ENCODE data around the gene THPO.

THPO gene

DNA sequence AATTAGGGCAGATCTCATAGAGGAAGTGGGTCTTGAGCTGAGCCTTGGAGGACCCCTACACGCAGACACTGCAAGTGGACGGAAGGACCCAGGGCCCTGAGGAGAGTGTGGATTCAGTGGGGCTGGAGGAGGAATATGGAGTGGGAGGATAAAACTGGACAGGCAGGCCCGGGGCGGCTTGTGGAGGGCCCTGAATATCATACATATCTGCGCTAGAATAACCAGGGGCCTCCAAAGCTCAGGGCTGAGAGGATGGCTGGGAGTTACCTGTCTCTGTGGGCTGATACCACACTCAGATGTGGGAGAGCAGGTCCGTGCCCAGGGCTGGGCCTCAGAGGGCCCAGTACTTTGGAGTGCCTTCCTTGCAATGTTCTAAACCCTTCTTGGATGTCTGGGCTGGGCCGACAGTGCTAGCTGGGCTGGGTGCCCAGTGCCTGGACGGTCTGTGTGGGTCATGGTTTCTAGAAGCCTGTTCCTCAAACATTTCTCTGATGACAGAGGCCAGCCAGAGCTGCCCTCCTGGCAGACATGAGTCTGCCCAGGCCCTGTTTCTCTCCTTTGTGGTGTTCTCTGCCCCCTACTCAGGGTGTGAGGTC lies 31.4 kb upstream of the THPO start:
- no peak for ATAC-seq
- TF ChIP-seq TCF4 (CRISPR knock-in tag; IDR thresholded peaks at IDR 0.05; ENCODE audit: borderline replicate concordance) (no peak), ZC3H10 (CRISPR knock-in tag; IDR thresholded peaks at IDR 0.05) (no peak), ZNF8 (CRISPR knock-in tag; IDR thresholded peaks at IDR 0.05) (no peak), RARB (CRISPR knock-in tag; IDR thresholded peaks at IDR 0.05) (no peak), CSDC2 (CRISPR knock-in tag; IDR thresholded peaks at IDR 0.05) (no peak), ARNTL (CRISPR knock-in tag; IDR thresholded peaks at IDR 0.05; ENCODE audit: borderline replicate concordance, low read depth) (no peak), ZFP3 (CRISPR knock-in tag; IDR thresholded peaks at IDR 0.05) (no peak), PPARA (CRISPR knock-in tag; IDR thresholded peaks at IDR 0.05; ENCODE audit: borderline replicate concordance) (no peak), ZNF565 (CRISPR knock-in tag; conservative IDR thresholded peaks at IDR 0.05; ENCODE audit: low read depth) (no peak), ESRRG (CRISPR knock-in tag; IDR thresholded peaks at IDR 0.05) (no peak), ZNF70 (CRISPR knock-in tag; IDR thresholded peaks at IDR 0.05) (no peak), GLIS3 (CRISPR knock-in tag; IDR thresholded peaks at IDR 0.05) (no peak), SNAI2 (CRISPR knock-in tag; IDR thresholded peaks at IDR 0.05) (no peak), BACH2 (CRISPR knock-in tag; IDR thresholded peaks at IDR 0.05; ENCODE audit: borderline replicate concordance) (no peak)
- TF ChIP-seq, protein P1, sequence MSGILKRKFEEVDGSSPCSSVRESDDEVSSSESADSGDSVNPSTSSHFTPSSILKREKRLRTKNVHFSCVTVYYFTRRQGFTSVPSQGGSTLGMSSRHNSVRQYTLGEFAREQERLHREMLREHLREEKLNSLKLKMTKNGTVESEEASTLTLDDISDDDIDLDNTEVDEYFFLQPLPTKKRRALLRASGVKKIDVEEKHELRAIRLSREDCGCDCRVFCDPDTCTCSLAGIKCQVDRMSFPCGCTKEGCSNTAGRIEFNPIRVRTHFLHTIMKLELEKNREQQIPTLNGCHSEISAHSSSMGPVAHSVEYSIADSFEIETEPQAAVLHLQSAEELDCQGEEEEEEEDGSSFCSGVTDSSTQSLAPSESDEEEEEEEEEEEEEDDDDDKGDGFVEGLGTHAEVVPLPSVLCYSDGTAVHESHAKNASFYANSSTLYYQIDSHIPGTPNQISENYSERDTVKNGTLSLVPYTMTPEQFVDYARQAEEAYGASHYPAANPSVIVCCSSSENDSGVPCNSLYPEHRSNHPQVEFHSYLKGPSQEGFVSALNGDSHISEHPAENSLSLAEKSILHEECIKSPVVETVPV (CRISPR knock-in tag; IDR thresholded peaks at IDR 0.05) = no peak
- TF ChIP-seq, protein P2, sequence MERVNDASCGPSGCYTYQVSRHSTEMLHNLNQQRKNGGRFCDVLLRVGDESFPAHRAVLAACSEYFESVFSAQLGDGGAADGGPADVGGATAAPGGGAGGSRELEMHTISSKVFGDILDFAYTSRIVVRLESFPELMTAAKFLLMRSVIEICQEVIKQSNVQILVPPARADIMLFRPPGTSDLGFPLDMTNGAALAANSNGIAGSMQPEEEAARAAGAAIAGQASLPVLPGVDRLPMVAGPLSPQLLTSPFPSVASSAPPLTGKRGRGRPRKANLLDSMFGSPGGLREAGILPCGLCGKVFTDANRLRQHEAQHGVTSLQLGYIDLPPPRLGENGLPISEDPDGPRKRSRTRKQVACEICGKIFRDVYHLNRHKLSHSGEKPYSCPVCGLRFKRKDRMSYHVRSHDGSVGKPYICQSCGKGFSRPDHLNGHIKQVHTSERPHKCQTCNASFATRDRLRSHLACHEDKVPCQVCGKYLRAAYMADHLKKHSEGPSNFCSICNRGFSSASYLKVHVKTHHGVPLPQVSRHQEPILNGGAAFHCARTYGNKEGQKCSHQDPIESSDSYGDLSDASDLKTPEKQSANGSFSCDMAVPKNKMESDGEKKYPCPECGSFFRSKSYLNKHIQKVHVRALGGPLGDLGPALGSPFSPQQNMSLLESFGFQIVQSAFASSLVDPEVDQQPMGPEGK (CRISPR knock-in tag; IDR thresholded peaks at IDR 0.05; ENCODE audit: borderline replicate concordance) = no peak
- TF ChIP-seq, protein P3, sequence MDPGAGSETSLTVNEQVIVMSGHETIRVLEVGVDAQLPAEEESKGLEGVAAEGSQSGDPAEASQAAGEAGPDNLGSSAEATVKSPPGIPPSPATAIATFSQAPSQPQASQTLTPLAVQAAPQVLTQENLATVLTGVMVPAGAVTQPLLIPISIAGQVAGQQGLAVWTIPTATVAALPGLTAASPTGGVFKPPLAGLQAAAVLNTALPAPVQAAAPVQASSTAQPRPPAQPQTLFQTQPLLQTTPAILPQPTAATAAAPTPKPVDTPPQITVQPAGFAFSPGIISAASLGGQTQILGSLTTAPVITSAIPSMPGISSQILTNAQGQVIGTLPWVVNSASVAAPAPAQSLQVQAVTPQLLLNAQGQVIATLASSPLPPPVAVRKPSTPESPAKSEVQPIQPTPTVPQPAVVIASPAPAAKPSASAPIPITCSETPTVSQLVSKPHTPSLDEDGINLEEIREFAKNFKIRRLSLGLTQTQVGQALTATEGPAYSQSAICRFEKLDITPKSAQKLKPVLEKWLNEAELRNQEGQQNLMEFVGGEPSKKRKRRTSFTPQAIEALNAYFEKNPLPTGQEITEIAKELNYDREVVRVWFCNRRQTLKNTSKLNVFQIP (CRISPR knock-in tag; IDR thresholded peaks at IDR 0.05; ENCODE audit: borderline replicate concordance, low read depth) = no peak
- TF ChIP-seq, protein P4, sequence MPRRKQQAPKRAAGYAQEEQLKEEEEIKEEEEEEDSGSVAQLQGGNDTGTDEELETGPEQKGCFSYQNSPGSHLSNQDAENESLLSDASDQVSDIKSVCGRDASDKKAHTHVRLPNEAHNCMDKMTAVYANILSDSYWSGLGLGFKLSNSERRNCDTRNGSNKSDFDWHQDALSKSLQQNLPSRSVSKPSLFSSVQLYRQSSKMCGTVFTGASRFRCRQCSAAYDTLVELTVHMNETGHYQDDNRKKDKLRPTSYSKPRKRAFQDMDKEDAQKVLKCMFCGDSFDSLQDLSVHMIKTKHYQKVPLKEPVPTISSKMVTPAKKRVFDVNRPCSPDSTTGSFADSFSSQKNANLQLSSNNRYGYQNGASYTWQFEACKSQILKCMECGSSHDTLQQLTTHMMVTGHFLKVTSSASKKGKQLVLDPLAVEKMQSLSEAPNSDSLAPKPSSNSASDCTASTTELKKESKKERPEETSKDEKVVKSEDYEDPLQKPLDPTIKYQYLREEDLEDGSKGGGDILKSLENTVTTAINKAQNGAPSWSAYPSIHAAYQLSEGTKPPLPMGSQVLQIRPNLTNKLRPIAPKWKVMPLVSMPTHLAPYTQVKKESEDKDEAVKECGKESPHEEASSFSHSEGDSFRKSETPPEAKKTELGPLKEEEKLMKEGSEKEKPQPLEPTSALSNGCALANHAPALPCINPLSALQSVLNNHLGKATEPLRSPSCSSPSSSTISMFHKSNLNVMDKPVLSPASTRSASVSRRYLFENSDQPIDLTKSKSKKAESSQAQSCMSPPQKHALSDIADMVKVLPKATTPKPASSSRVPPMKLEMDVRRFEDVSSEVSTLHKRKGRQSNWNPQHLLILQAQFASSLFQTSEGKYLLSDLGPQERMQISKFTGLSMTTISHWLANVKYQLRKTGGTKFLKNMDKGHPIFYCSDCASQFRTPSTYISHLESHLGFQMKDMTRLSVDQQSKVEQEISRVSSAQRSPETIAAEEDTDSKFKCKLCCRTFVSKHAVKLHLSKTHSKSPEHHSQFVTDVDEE (CRISPR knock-in tag; IDR thresholded peaks at IDR 0.05) = no peak
- TF ChIP-seq, protein P5, sequence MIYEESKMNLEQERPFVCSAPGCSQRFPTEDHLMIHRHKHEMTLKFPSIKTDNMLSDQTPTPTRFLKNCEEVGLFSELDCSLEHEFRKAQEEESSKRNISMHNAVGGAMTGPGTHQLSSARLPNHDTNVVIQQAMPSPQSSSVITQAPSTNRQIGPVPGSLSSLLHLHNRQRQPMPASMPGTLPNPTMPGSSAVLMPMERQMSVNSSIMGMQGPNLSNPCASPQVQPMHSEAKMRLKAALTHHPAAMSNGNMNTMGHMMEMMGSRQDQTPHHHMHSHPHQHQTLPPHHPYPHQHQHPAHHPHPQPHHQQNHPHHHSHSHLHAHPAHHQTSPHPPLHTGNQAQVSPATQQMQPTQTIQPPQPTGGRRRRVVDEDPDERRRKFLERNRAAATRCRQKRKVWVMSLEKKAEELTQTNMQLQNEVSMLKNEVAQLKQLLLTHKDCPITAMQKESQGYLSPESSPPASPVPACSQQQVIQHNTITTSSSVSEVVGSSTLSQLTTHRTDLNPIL (CRISPR knock-in tag; IDR thresholded peaks at IDR 0.05; ENCODE audit: low read depth) = no peak

DNA sequence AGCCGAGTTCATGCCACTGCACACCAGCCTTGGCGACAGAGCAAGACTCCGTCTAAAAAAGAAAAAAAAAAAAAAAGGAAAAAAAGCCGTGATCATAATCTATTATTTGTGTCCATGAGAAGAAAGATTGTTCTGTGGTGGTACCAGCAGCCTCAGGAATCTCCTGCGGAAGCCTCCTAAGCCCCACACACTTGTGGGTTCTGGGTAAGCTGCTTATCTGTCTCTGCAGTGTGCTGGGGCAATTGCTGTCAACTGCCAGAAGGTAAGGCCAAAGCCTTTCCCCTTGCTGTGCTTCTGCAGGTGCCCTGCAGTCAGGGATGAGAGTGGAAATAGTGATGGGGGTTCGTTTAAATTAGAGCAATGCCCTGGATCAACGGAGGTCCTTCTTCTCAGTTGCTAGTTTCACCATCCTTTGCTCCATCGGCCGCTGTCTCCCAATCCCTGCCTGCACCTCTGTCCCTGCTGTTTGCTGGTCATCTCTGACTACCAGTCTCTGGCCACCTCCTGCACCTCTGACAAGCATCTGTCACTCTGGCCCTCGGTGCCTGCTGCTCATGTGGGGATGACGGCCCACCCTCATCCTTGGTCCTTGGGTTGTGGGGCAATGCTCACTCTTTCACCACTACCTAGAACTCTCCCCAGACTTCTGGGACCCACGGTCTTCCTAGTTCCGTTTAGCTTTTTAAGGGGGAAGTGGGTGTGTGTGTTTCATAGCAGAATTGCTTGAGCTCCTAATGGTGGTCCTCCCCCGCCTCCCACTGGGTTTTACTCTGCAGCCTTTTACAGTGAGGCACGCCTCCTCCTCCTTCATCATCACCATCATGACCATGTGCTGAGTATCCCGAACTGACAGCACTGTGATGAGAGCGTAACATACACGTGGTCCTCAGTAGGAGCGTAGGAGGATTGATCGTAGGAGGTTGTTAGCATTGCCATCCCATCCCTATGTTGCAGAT lies 27.3 kb upstream of the THPO start:
- ATAC-seq = no peak
- TF ChIP-seq OSR1 (CRISPR knock-in tag; IDR thresholded peaks at IDR 0.05) (no peak), ZFP3 (CRISPR knock-in tag; IDR thresholded peaks at IDR 0.05) (no peak), TCF4 (CRISPR knock-in tag; IDR thresholded peaks at IDR 0.05; ENCODE audit: borderline replicate concordance) (no peak), ESRRG (CRISPR knock-in tag; IDR thresholded peaks at IDR 0.05) (no peak), ZNF8 (CRISPR knock-in tag; IDR thresholded peaks at IDR 0.05) (no peak), ZFP30 (CRISPR knock-in tag; IDR thresholded peaks at IDR 0.05) (no peak), ZNF565 (CRISPR knock-in tag; conservative IDR thresholded peaks at IDR 0.05; ENCODE audit: low read depth) (no peak), ZC3H10 (CRISPR knock-in tag; IDR thresholded peaks at IDR 0.05) (no peak), BACH2 (CRISPR knock-in tag; IDR thresholded peaks at IDR 0.05; ENCODE audit: borderline replicate concordance) (no peak)
- TF ChIP-seq, protein P1 (CRISPR knock-in tag; IDR thresholded peaks at IDR 0.05) = no peak
- TF ChIP-seq, protein P3 (CRISPR knock-in tag; IDR thresholded peaks at IDR 0.05; ENCODE audit: borderline replicate concordance, low read depth) = no peak
- TF ChIP-seq, protein P4 (CRISPR knock-in tag; IDR thresholded peaks at IDR 0.05) = no peak

All from SK-N-SH treated with all-trans-retinoic acid at 6 μM for 48 hours (cell line).